Activated CD4-positive, alpha-beta T cell treated with anti-CD3 and anti-CD28 coated beads, Interleukin-2, Interleukin-6, amounts not matched to agents 100 ng/mL and 50 ng/mL, durations not matched to agents 16 hours and 8 hours (primary cell): Measurements from ENCODE around the gene SAP25.

Experiments used
- DNase-seq: peaks from one replicate; pipeline ENCODE4 v3.0.0-alpha.2; 2020

The SAP25 gene

GRCh38 chr7:100573691-100574361 lies at the start of gene SAP25:
SAP25 (minus strand) TSS chr7:100573900; CDS start chr7:100573742, 158 bp downstream.
- no peak for DNase-seq

GRCh38 chr7:100621554-100621953 lies 47.9 kb upstream of the SAP25 start:
- no peak for DNase-seq

- DNase-seq, result no peak
These were observed 47.1 kb upstream of the SAP25 start for GRCh38 chr7:100620804-100621203.

- no peak for DNase-seq
These were observed 46.5 kb upstream of the SAP25 start for GRCh38 chr7:100620239-100620638.

GRCh38 chr7:100614308-100614861 lies 40.7 kb upstream of the SAP25 start:
- DNase-seq, result no peak

- DNase-seq, result peak; percentile 30
These were observed 39.9 kb upstream of the SAP25 start for GRCh38 chr7:100613412-100614175.

- DNase-seq, result no peak
These were observed 39.2 kb upstream of the SAP25 start for GRCh38 chr7:100612730-100613390.

GRCh38 chr7:100611983-100612729 lies 38.5 kb upstream of the SAP25 start, which contains the start of gene MOSPD3:
MOSPD3 (plus strand) TSS chr7:100612540; CDS start chr7:100612792, 252 bp downstream.
- peak; percentile 99 for DNase-seq

- no peak for DNase-seq
These were observed 36.3 kb upstream of the SAP25 start for GRCh38 chr7:100609958-100610357.

GRCh38 chr7:100607111-100607510 lies 33.4 kb upstream of the SAP25 start:
- DNase-seq, result no peak

- DNase-seq, result no peak
These were observed 32.6 kb upstream of the SAP25 start for GRCh38 chr7:100606313-100606712.

- DNase-seq, result peak; percentile 38
These were observed 31.5 kb upstream of the SAP25 start for GRCh38 chr7:100604976-100605911.

- DNase-seq, result peak; percentile 74
These were observed 30.6 kb upstream of the SAP25 start for GRCh38 chr7:100604028-100604975.

GRCh38 chr7:100603726-100604027 lies 30.0 kb upstream of the SAP25 start:
- no peak for DNase-seq

GRCh38 chr7:100602889-100603725 lies 29.4 kb upstream of the SAP25 start:
- DNase-seq, result no peak

- no peak for DNase-seq
These were observed 27.0 kb upstream of the SAP25 start for GRCh38 chr7:100600730-100601038.

- no peak for DNase-seq
These were observed 26.4 kb upstream of the SAP25 start for GRCh38 chr7:100599911-100600729.

GRCh38 chr7:100598425-100598824 lies 24.7 kb upstream of the SAP25 start:
- no peak for DNase-seq

GRCh38 chr7:100595188-100595587 lies 21.5 kb upstream of the SAP25 start:
- DNase-seq, result no peak
